Activated T-helper 17 cell treated with anti-CD3 and anti-CD28 coated beads, Interleukin-2, amount 50 U/mL, for 72 hours (primary cell): ENCODE results near the gene KRT222. TPM values are rescaled to one million over a fixed set of nuclear protein-coding genes. Genes with fewer than 3 reads are reported as not detected.

Experiments used
- total RNA-seq, 2 donors: library from RNA; stranded (reverse); gene quantifications; one replicate each; pipeline ENCODE4 v1.2.3, GENCODE V29; 2022

The KRT222 gene
- total RNA-seq, 2 donors from 2014 or later: not detected

Other genes starting within 250 kb of the KRT222 start
- 100 to 1,000 TPM; 230 to 257 TPM for gene TOP2A, start 247.3 kb downstream of the KRT222 start, total RNA-seq
- 10 to 100 TPM in 1 of 2 donors, 1 to 10 TPM in 1; 5.3 to 33.8 TPM for gene IGFBP4, start 221.7 kb downstream of the KRT222 start, total RNA-seq
- gene TNS4, start 163.6 kb downstream of the KRT222 start, total RNA-seq: 10 to 100 TPM in 1 of 2 donors, 1 to 10 TPM in 1; 8.8 to 19.8 TPM
- gene CCR7, start 99.7 kb downstream of the KRT222 start, total RNA-seq: 100 to 1,000 TPM; 140 to 304 TPM
- gene SMARCE1, start 17.4 kb downstream of the KRT222 start, total RNA-seq: 10 to 100 TPM; 82.1 to 85.5 TPM
- gene KRT24, start 38.6 kb upstream of the KRT222 start, total RNA-seq: not detected
- gene KRT25, start 90.2 kb upstream of the KRT222 start, total RNA-seq: not detected
- gene KRT26, start 107.0 kb upstream of the KRT222 start, total RNA-seq: not detected
- gene KRT27, start 117.4 kb upstream of the KRT222 start, total RNA-seq: not detected
- gene KRT28, start 134.8 kb upstream of the KRT222 start, total RNA-seq: not detected
- 10 to 100 TPM; 29.0 to 45.9 TPM for gene KRT10, start 157.4 kb upstream of the KRT222 start, total RNA-seq
- gene KRT12, start 202.0 kb upstream of the KRT222 start, total RNA-seq: not detected
- not detected for gene KRT20, start 220.1 kb upstream of the KRT222 start, total RNA-seq